ENCODE measurements around the gene CDCA4.

- TF ChIP-seq EZH2 (IDR thresholded peaks at IDR 0.05; ENCODE audit: borderline replicate concordance) (no peak), EZH2phosphoT487 (IDR thresholded peaks at IDR 0.05; ENCODE audit: low read depth, severe bottlenecking, unreplicated experiment) (no peak)
Observed at GRCh38 chr14:105064721-105065143, 43.8 kb upstream of the CDCA4 start.

Data from hepatocyte (in vitro differentiated cells).